ENCODE measurements around the gene CXCR4.

DNA sequence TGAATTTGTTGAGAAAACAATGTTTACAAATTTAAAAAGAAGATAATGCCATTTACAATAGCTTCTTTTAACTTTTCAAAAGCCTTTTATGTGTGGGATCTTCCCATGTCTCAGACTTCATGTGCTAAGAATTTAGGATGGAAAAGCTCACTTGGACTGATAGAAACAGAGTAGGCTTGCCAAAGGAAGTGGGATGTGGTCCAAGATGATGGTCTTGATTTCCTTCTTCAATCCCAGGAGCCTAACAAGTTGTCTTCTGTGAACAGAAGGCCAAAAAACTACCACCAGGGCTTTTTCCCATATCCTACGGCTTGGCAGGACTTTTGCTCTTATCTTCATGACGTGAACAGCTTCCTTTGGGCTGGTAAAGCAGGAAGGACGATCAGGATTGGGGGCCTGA lies 9.5 kb downstream of the CXCR4 start:
- no peak for TF ChIP-seq POLR2AphosphoS5 (IDR thresholded peaks at IDR 0.05)
- TF ChIP-seq, protein P1, sequence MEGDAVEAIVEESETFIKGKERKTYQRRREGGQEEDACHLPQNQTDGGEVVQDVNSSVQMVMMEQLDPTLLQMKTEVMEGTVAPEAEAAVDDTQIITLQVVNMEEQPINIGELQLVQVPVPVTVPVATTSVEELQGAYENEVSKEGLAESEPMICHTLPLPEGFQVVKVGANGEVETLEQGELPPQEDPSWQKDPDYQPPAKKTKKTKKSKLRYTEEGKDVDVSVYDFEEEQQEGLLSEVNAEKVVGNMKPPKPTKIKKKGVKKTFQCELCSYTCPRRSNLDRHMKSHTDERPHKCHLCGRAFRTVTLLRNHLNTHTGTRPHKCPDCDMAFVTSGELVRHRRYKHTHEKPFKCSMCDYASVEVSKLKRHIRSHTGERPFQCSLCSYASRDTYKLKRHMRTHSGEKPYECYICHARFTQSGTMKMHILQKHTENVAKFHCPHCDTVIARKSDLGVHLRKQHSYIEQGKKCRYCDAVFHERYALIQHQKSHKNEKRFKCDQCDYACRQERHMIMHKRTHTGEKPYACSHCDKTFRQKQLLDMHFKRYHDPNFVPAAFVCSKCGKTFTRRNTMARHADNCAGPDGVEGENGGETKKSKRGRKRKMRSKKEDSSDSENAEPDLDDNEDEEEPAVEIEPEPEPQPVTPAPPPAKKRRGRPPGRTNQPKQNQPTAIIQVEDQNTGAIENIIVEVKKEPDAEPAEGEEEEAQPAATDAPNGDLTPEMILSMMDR (IDR thresholded peaks at IDR 0.05) = no peak

Data from sigmoid colon (tissue), 4 donors.